Measurements from ENCODE around the gene CSMD2.

Gene CSMD2

DNA sequence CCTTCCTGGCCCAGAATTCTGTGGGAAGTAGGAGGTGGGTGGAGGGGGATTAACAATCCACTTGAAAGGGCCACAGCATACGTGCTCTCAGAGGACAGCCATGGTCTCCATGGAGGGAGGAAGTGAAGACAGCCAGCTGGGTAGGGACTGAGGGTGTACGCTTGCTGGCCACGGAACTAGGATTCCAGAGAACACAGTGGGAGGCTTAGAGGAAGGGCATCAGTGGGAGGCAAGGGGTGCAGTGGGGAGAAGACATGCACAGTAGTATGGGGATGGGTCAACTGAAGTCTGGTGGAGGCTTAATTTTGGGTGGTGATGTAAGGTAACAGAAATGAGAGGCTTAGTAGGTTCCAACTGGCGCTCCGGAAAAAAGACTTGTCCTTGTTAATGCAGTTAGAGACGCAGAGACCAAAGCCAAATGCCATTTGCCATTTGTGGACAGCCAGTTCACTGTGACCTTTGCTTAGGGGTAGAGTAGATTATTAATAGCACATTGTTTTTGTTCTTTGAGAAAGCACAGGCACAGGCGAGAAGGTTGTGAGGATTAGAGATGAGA, 589.6 kb downstream of the CSMD2 start:
- Histone ChIP-seq H3K27ac (ENCODE audit: low read depth, low read length) (no peak overlapping the region), H3K9ac (ENCODE audit: low read depth in 1 of 2, low read length in 2 of 2) (no peak overlapping the region), H3K4me1 (ENCODE audit: control insufficient read depth in 1 of 2, insufficient read depth in 2 of 2, low read length in 2 of 2) (peaks cover 11 to 25% of the 10 kb centered on the region in 2 donors), H3K4me3 (ENCODE audit: low read depth in 1 of 2, low read length in 2 of 2) (no peak overlapping the region), H3K9me3 (ENCODE audit: control insufficient read depth in 1 of 2, low read length in 2 of 2) (no peaks in the 10 kb centered on the region), H3K27me3 (ENCODE audit: control insufficient read depth in 1 of 2, insufficient read depth in 2 of 2, low read length in 2 of 2) (no peaks in the 10 kb centered on the region), H3K36me3 (ENCODE audit: control insufficient read depth in 1 of 2, insufficient read depth in 2 of 2, low read length in 2 of 2) (no peaks in the 10 kb centered on the region)

- Histone ChIP-seq H3K4me1 (ENCODE audit: control insufficient read depth in 1 of 2, insufficient read depth in 2 of 2, low read length in 2 of 2) (peaks cover 9 to 25% of the 10 kb centered on the region in 2 donors), H3K4me3 (ENCODE audit: low read depth in 1 of 2, low read length in 2 of 2) (no peak overlapping the region), H3K27ac (ENCODE audit: low read depth, low read length) (no peak overlapping the region), H3K9me3 (ENCODE audit: control insufficient read depth in 1 of 2, low read length in 2 of 2) (no peaks in the 10 kb centered on the region), H3K36me3 (ENCODE audit: control insufficient read depth in 1 of 2, insufficient read depth in 2 of 2, low read length in 2 of 2) (no peaks in the 10 kb centered on the region), H3K27me3 (ENCODE audit: control insufficient read depth in 1 of 2, insufficient read depth in 2 of 2, low read length in 2 of 2) (no peaks in the 10 kb centered on the region), H3K9ac (ENCODE audit: low read depth in 1 of 2, low read length in 2 of 2) (no peak overlapping the region)
These were observed 591.4 kb downstream of the CSMD2 start for GRCh38 chr1:33573661-33574060.

DNA sequence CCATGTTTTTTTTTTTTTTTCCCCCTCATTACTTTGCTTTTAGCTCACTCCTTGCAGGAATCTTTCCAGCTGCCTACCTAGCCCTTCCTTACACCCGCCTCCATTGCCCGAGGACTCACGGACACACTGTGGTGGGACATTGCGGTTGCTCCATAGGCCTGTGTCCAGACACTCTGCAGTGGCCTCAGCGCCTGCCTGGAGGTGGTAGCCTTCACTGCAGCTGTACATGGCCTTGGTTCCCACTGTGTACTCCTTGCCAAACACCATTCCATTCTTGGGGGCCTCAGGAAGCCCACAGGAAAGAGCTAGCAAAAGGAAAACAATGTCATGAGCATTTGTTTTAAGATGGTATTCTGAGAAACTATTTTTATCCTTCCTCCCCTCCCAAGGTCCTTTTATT, 592.6 kb downstream of the CSMD2 start:
- Histone ChIP-seq H3K36me3 (ENCODE audit: control insufficient read depth in 1 of 2, insufficient read depth in 2 of 2, low read length in 2 of 2) (no peaks in the 10 kb centered on the region), H3K4me3 (ENCODE audit: low read depth in 1 of 2, low read length in 2 of 2) (no peak overlapping the region), H3K9me3 (ENCODE audit: control insufficient read depth in 1 of 2, low read length in 2 of 2) (no peaks in the 10 kb centered on the region), H3K27ac (ENCODE audit: low read depth, low read length) (no peak overlapping the region), H3K4me1 (ENCODE audit: control insufficient read depth in 1 of 2, insufficient read depth in 2 of 2, low read length in 2 of 2) (peaks cover 0 to 18% of the 10 kb centered on the region in 2 donors), H3K27me3 (ENCODE audit: control insufficient read depth in 1 of 2, insufficient read depth in 2 of 2, low read length in 2 of 2) (no peaks in the 10 kb centered on the region), H3K9ac (ENCODE audit: low read depth in 1 of 2, low read length in 2 of 2) (no peak overlapping the region)

DNA sequence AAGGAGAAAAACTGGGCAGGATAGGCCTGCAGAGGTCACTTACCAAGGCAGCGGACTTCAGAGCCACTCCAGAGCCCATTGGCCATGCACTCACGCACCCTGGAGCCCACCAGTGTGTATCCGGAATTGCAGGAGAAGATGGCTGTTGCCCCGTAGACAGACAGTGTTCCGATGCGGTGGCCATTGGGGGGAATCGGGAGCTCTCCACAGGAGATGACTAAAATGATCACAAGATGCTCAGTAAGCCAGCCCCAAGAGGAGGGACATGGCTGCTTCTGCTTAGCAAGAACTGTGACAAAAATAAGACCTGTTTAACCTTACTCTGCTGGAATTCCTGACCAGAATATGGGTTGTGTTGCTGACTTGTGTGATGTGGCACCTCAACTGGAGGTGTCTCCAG, 595.7 kb downstream of the CSMD2 start:
- H3K9me3 ChIP-seq (ENCODE audit: control insufficient read depth in 1 of 2, low read length in 2 of 2) = no peaks in the 10 kb centered on the region
- H3K27me3 ChIP-seq (ENCODE audit: control insufficient read depth in 1 of 2, insufficient read depth in 2 of 2, low read length in 2 of 2) = no peaks in the 10 kb centered on the region
- H3K4me3 ChIP-seq (ENCODE audit: low read depth in 1 of 2, low read length in 2 of 2) = no peak overlapping the region
- no peaks in the 10 kb centered on the region for H3K4me1 ChIP-seq (ENCODE audit: control insufficient read depth in 1 of 2, insufficient read depth in 2 of 2, low read length in 2 of 2)
- no peak overlapping the region for H3K9ac ChIP-seq (ENCODE audit: low read depth in 1 of 2, low read length in 2 of 2)
- H3K27ac ChIP-seq (ENCODE audit: low read depth, low read length) = no peak overlapping the region
- H3K36me3 ChIP-seq (ENCODE audit: control insufficient read depth in 1 of 2, insufficient read depth in 2 of 2, low read length in 2 of 2) = no peaks in the 10 kb centered on the region

GRCh38 chr1:33563699-33564098, 601.3 kb downstream of the CSMD2 start:
- Histone ChIP-seq H3K9me3 (ENCODE audit: control insufficient read depth in 1 of 2, low read length in 2 of 2) (no peaks in the 10 kb centered on the region), H3K27me3 (ENCODE audit: control insufficient read depth in 1 of 2, insufficient read depth in 2 of 2, low read length in 2 of 2) (no peaks in the 10 kb centered on the region), H3K27ac (ENCODE audit: low read depth, low read length) (no peak overlapping the region), H3K4me1 (ENCODE audit: control insufficient read depth in 1 of 2, insufficient read depth in 2 of 2, low read length in 2 of 2) (peaks cover 3 to 6% of the 10 kb centered on the region in 2 donors), H3K36me3 (ENCODE audit: control insufficient read depth in 1 of 2, insufficient read depth in 2 of 2, low read length in 2 of 2) (no peaks in the 10 kb centered on the region), H3K9ac (ENCODE audit: low read depth in 1 of 2, low read length in 2 of 2) (no peak overlapping the region), H3K4me3 (ENCODE audit: low read depth in 1 of 2, low read length in 2 of 2) (no peak overlapping the region)

GRCh38 chr1:33562563-33562962, 602.5 kb downstream of the CSMD2 start:
- Histone ChIP-seq H3K4me3 (ENCODE audit: low read depth in 1 of 2, low read length in 2 of 2) (no peak overlapping the region), H3K27ac (ENCODE audit: low read depth, low read length) (no peak overlapping the region), H3K36me3 (ENCODE audit: control insufficient read depth in 1 of 2, insufficient read depth in 2 of 2, low read length in 2 of 2) (no peaks in the 10 kb centered on the region), H3K27me3 (ENCODE audit: control insufficient read depth in 1 of 2, insufficient read depth in 2 of 2, low read length in 2 of 2) (no peaks in the 10 kb centered on the region), H3K9me3 (ENCODE audit: control insufficient read depth in 1 of 2, low read length in 2 of 2) (no peaks in the 10 kb centered on the region), H3K4me1 (ENCODE audit: control insufficient read depth in 1 of 2, insufficient read depth in 2 of 2, low read length in 2 of 2) (peaks cover 3 to 6% of the 10 kb centered on the region in 2 donors), H3K9ac (ENCODE audit: low read depth in 1 of 2, low read length in 2 of 2) (no peak overlapping the region)

- Histone ChIP-seq H3K27ac (ENCODE audit: low read depth, low read length) (no peak overlapping the region), H3K4me3 (ENCODE audit: low read depth in 1 of 2, low read length in 2 of 2) (no peak overlapping the region), H3K27me3 (ENCODE audit: control insufficient read depth in 1 of 2, insufficient read depth in 2 of 2, low read length in 2 of 2) (no peaks in the 10 kb centered on the region), H3K36me3 (ENCODE audit: control insufficient read depth in 1 of 2, insufficient read depth in 2 of 2, low read length in 2 of 2) (no peaks in the 10 kb centered on the region), H3K9me3 (ENCODE audit: control insufficient read depth in 1 of 2, low read length in 2 of 2) (no peaks in the 10 kb centered on the region), H3K4me1 (ENCODE audit: control insufficient read depth in 1 of 2, insufficient read depth in 2 of 2, low read length in 2 of 2) (peaks cover 3 to 6% of the 10 kb centered on the region in 2 donors), H3K9ac (ENCODE audit: low read depth in 1 of 2, low read length in 2 of 2) (no peak overlapping the region)
These were observed 603.5 kb downstream of the CSMD2 start for GRCh38 chr1:33561576-33561975.

GRCh38 chr1:33560680-33561079, 604.4 kb downstream of the CSMD2 start:
- H3K9ac ChIP-seq (ENCODE audit: low read depth in 1 of 2, low read length in 2 of 2) = no peak overlapping the region
- no peaks in the 10 kb centered on the region for H3K9me3 ChIP-seq (ENCODE audit: control insufficient read depth in 1 of 2, low read length in 2 of 2)
- no peaks in the 10 kb centered on the region for H3K36me3 ChIP-seq (ENCODE audit: control insufficient read depth in 1 of 2, insufficient read depth in 2 of 2, low read length in 2 of 2)
- H3K27ac ChIP-seq (ENCODE audit: low read depth, low read length) = no peak overlapping the region
- H3K27me3 ChIP-seq (ENCODE audit: control insufficient read depth in 1 of 2, insufficient read depth in 2 of 2, low read length in 2 of 2) = no peaks in the 10 kb centered on the region
- H3K4me1 ChIP-seq (ENCODE audit: control insufficient read depth in 1 of 2, insufficient read depth in 2 of 2, low read length in 2 of 2) = peaks cover 3 to 6% of the 10 kb centered on the region in 2 donors
- no peak overlapping the region for H3K4me3 ChIP-seq (ENCODE audit: low read depth in 1 of 2, low read length in 2 of 2)

DNA sequence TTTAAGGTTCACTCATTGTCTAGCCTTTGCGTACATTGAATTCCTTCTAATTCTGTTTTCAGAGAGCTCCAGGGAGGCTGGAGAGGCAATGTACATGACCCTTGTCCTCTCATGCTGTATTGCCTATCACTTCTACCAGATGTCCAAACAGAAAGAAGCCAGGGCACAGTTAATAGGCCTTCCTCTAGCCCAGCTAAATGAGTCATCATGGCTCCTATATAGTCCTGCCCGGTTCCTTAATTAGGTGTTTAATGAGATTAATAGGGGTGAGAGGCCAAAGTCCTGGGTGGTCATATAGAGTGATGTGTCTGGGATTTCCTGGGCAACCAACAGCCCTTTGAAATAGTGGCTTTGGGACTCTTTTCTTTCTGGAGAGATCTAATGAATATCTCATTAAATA, 616.3 kb downstream of the CSMD2 start:
- no peak overlapping the region for H3K9ac ChIP-seq (ENCODE audit: low read depth in 1 of 2, low read length in 2 of 2)
- H3K36me3 ChIP-seq (ENCODE audit: control insufficient read depth in 1 of 2, insufficient read depth in 2 of 2, low read length in 2 of 2) = no peaks in the 10 kb centered on the region
- peaks cover 5 to 22% of the 10 kb centered on the region in 2 donors for H3K4me1 ChIP-seq (ENCODE audit: control insufficient read depth in 1 of 2, insufficient read depth in 2 of 2, low read length in 2 of 2)
- peak overlapping the region; percentile 30 to 40 for H3K4me3 ChIP-seq (ENCODE audit: low read depth in 1 of 2, low read length in 2 of 2)
- H3K27ac ChIP-seq (ENCODE audit: low read depth, low read length) = no peak overlapping the region
- H3K9me3 ChIP-seq (ENCODE audit: control insufficient read depth in 1 of 2, low read length in 2 of 2) = peaks cover 10 to 27% of the 10 kb centered on the region in 2 donors
- H3K27me3 ChIP-seq (ENCODE audit: control insufficient read depth in 1 of 2, insufficient read depth in 2 of 2, low read length in 2 of 2) = no peaks in the 10 kb centered on the region

GRCh38 chr1:33548319-33548718, 616.7 kb downstream of the CSMD2 start:
- H3K9ac ChIP-seq (ENCODE audit: low read depth in 1 of 2, low read length in 2 of 2) = no peak overlapping the region
- H3K27ac ChIP-seq (ENCODE audit: low read depth, low read length) = no peak overlapping the region
- peaks cover 5 to 22% of the 10 kb centered on the region in 2 donors for H3K4me1 ChIP-seq (ENCODE audit: control insufficient read depth in 1 of 2, insufficient read depth in 2 of 2, low read length in 2 of 2)
- peak overlapping the region; percentile 30 to 40 for H3K4me3 ChIP-seq (ENCODE audit: low read depth in 1 of 2, low read length in 2 of 2)
- H3K27me3 ChIP-seq (ENCODE audit: control insufficient read depth in 1 of 2, insufficient read depth in 2 of 2, low read length in 2 of 2) = no peaks in the 10 kb centered on the region
- H3K9me3 ChIP-seq (ENCODE audit: control insufficient read depth in 1 of 2, low read length in 2 of 2) = peaks cover 10 to 27% of the 10 kb centered on the region in 2 donors
- no peaks in the 10 kb centered on the region for H3K36me3 ChIP-seq (ENCODE audit: control insufficient read depth in 1 of 2, insufficient read depth in 2 of 2, low read length in 2 of 2)

- peaks cover 5 to 22% of the 10 kb centered on the region in 2 donors for H3K4me1 ChIP-seq (ENCODE audit: control insufficient read depth in 1 of 2, insufficient read depth in 2 of 2, low read length in 2 of 2)
- no peaks in the 10 kb centered on the region for H3K27me3 ChIP-seq (ENCODE audit: control insufficient read depth in 1 of 2, insufficient read depth in 2 of 2, low read length in 2 of 2)
- no peak overlapping the region for H3K4me3 ChIP-seq (ENCODE audit: low read depth in 1 of 2, low read length in 2 of 2)
- H3K27ac ChIP-seq (ENCODE audit: low read depth, low read length) = no peak overlapping the region
- H3K36me3 ChIP-seq (ENCODE audit: control insufficient read depth in 1 of 2, insufficient read depth in 2 of 2, low read length in 2 of 2) = no peaks in the 10 kb centered on the region
- no peak overlapping the region for H3K9ac ChIP-seq (ENCODE audit: low read depth in 1 of 2, low read length in 2 of 2)
- H3K9me3 ChIP-seq (ENCODE audit: control insufficient read depth in 1 of 2, low read length in 2 of 2) = peaks cover 10 to 27% of the 10 kb centered on the region in 2 donors
These were observed 617.5 kb downstream of the CSMD2 start for GRCh38 chr1:33547576-33547975.

Measured in duodenal mucosa (tissue), 2 donors.